GM12892 (cell line): ENCODE data around the gene PIP5KL1.

ENCODE experiments used
- POLR2A ChIP-seq: IDR thresholded peaks from 2 replicates; pipeline ENCODE4 v1.6.1; 2011; ENCODE audit warnings: low read depth, low read length, control low read depth
- POLR2AphosphoS5 ChIP-seq: IDR thresholded peaks from 2 replicates; pipeline ENCODE4 v1.6.1; 2011; ENCODE audit warnings: low read depth, low read length, control low read depth
- TAF1 ChIP-seq: IDR thresholded peaks from 2 replicates; pipeline ENCODE4 v1.6.1; 2011; ENCODE audit warnings: low read depth, mild to moderate bottlenecking, control low read depth, low read length, borderline replicate concordance

- TF ChIP-seq POLR2A (no peak), POLR2AphosphoS5 (no peak), TAF1 (no peak)
Measured at GRCh38 chr9:127961155-127961490, 30.5 kb upstream of the PIP5KL1 start.
